Sciatic nerve (tissue), 2 donors: ENCODE results near the gene CHCHD6. TPM values are rescaled to one million over a fixed set of nuclear protein-coding genes. Genes with fewer than 3 reads are reported as not detected.

Experiments used
- ATAC-seq: fragments of 200-7000 bp; cut with Tn5 transposase; one replicate; pipeline ENCODE4 v1.9.1; 2020; ENCODE audit warnings: mild to moderate bottlenecking, moderate library complexity
- DNase-seq: peaks from one replicate; pipeline ENCODE4 v3.0.0-alpha.2; 2020; ENCODE audit warnings: low spot score
- intact Hi-C: fragments of 100-400 bp; cut with DNase I; formaldehyde crosslinking; loops from one replicate; pipeline ENCODE4 v1.14.2; 2022
- total RNA-seq: library from RNA; stranded (reverse); fragmentation: NEBNext Ultra II Directional; extraction: Animal tissue kit (Norgen Biotek cat#: 25700); gene quantifications from one replicate; pipeline ENCODE4 v1.2.1, GENCODE V29; 2021
- donor health status: DM: no; HTN: no; CAD: no.
- donor health status: DM: no; HTN: no; CAD: no.

Gene CHCHD6
- total RNA-seq, 1 donor from 2014 or later, result 19.1 TPM

- intact Hi-C loops, result no loop called here
- DNase-seq, result no peak
- peak; percentile 82 for ATAC-seq
Measured at GRCh38 chr3:126895178-126896066, 191.4 kb downstream of the CHCHD6 start.

DNA sequence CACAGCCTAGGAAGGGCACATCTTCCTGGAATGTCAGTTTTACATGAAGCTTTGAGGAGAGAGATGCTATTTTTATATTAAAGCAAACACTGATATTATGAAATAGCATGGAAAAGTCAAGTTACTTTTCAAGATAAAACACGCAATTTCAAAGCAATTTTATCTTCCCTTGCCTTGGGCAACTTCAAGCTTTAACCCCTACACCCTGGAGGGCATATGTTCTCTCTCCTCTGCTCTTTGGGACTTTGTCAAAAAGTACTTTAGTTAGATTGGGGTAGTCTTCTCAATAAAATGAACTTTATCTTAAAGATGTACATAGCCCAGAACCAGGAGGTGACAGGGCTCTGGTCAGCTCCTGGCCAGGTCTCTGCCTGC is 192.0 kb downstream of the CHCHD6 start:
- intact Hi-C loops, result no loop called here
- DNase-seq, result no peak
- peak; percentile 6 for ATAC-seq

DNA sequence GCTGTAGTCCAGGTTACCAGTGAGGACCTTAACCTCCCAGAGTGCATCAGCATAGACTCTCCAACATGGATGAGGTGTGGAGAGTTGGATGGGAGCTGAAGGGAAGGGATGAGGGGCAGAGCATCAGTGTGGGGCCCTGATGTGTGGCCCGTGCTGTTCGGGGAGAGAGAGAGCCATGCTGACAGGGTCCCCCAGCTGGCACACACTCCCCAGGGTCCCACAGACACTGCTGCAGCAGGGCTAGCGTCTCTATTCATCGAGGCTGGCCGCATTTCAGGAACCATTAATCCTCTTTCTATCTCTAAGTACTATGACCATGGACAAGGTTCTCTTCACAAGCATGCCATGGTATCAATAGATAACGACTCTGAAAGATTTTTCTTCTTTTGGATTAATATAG is 192.9 kb downstream of the CHCHD6 start:
- intact Hi-C loops, result no loop called here
- no peak for DNase-seq

GRCh38 chr3:126897943-126898342 is 193.9 kb downstream of the CHCHD6 start:
- ATAC-seq, result no peak
- DNase-seq, result no peak
- intact Hi-C loops, result no loop called here

More for the DNA sequence above, 192.9 kb downstream of the CHCHD6 start:
- no peak for ATAC-seq

- ATAC-seq, result no peak
- intact Hi-C loops, result no loop called here
- no peak for DNase-seq
Measured at GRCh38 chr3:126900859-126901540, 197.0 kb downstream of the CHCHD6 start.

- no peak for DNase-seq
- ATAC-seq, result no peak
Measured at GRCh38 chr3:126901631-126902030, 197.6 kb downstream of the CHCHD6 start.

GRCh38 chr3:126903521-126903920 is 199.5 kb downstream of the CHCHD6 start:
- DNase-seq (no peak), ATAC-seq (no peak)
- intact Hi-C loops, result no loop called here

More at GRCh38 chr3:126901631-126902030, 197.6 kb downstream of the CHCHD6 start:
- intact Hi-C loops, result no loop called here

DNA sequence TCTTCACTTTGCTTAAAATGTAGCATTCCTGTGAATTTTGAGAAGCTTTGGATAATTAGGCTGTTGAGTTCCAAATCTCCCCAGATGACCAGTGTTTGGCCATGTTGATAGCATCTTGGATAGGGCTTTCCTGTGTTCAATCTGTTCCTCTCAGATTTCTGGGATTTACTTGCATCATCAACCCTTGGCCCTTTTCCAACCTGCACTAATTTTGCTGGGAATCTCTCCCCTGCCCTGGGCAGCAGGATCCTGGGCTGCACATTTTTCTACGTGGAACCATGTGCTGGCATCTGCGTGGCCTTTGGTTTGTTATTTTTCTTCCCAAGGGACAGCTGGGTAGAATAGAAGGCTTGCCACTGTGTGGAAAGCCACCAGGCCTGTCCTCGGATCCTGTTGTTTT is 203.5 kb downstream of the CHCHD6 start:
- no peak for ATAC-seq
- DNase-seq, result peak; percentile 46
- intact Hi-C loops, result no loop called here

GRCh38 chr3:126908752-126909275 is 204.8 kb downstream of the CHCHD6 start:
- intact Hi-C loops, result no loop called here
- no peak for ATAC-seq
- DNase-seq, result no peak

GRCh38 chr3:126910231-126910630 is 206.2 kb downstream of the CHCHD6 start:
- DNase-seq (no peak), ATAC-seq (no peak)
- intact Hi-C loops, result no loop called here

- intact Hi-C loops, result no loop called here
- peak; percentile 84 for ATAC-seq
- DNase-seq, result no peak
Measured at GRCh38 chr3:126911162-126912026, 207.4 kb downstream of the CHCHD6 start.

GRCh38 chr3:126912027-126912422 is 208.0 kb downstream of the CHCHD6 start:
- DNase-seq, result no peak
- ATAC-seq, result peak; percentile 43
- intact Hi-C loops, result no loop called here

DNA sequence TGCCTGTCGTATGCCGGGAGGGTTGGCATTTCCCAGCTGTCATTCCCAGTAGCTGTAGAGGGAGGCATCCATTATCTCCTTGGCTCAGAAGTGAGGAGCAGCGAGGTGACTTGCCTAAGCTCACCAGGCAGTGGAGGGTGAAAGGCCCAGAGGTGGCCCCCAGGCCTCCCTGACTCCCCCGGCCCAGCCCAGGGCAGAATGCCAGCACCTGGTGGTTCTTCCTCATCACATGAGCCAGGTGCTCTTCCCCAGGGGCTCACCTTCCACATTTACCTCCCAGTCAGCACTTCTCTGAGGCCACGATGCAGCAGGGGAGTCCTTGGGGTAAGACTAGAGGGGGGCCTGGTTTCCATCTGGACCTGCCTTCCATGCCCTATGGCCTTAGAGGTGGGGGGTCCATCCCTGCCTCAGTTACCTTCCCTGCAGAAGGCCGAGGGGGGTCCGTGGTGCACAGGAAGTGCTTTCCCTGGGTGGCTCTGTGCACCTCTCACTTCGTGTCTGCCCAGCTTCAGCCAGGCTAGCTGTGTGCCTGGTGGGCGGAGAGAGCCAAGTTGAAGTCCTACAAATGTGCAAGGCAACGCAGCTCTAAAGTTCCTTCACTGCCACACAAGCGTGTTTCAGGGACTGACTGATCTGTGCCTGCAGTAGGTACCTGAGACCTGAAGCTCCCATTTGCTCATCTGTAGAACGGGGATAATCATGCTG is 208.6 kb downstream of the CHCHD6 start:
- ATAC-seq, result no peak
- intact Hi-C loops, result no loop called here
- no peak for DNase-seq

DNA sequence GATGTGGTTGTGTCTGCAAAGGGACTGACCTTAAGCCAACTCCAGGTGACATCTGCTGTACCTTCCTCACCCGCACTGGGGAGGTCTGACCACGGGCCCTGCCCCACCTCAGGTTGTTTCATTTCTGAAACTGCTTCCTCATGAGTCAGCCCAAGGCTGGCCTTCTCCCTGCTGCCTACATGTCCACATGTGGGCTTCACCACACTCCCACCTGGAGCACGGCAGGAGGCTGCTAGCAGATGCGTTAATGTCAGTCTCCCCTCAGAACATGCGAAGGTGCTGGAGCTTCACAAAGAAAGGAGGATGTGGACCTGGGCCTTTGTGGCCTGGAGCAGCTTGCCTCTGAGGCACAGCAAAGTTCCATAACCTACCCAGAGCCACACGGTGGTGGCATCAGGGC is 209.5 kb downstream of the CHCHD6 start:
- DNase-seq, result no peak
- no peak for ATAC-seq
- intact Hi-C loops, result no loop called here

DNA sequence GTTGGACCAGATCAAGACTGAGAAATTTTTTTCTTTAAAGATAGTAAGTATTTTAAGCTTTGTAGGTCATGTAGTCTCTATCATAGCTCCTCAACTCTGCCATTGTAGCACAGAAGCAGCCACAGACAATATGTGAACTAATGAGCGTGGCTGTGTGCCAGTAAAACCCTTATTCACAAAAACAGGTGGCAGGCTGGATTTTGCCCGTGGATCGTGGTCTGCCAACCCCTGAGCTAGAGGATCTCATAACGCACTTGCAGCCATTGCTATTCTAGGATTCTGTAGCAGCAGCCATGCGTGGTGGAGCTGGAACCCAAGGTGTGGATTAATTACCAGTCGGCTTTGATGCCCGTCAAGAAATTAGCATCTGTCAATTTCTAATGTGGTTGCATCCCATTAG is 210.2 kb downstream of the CHCHD6 start:
- intact Hi-C loops, result no loop called here
- DNase-seq (no peak), ATAC-seq (no peak)

DNA sequence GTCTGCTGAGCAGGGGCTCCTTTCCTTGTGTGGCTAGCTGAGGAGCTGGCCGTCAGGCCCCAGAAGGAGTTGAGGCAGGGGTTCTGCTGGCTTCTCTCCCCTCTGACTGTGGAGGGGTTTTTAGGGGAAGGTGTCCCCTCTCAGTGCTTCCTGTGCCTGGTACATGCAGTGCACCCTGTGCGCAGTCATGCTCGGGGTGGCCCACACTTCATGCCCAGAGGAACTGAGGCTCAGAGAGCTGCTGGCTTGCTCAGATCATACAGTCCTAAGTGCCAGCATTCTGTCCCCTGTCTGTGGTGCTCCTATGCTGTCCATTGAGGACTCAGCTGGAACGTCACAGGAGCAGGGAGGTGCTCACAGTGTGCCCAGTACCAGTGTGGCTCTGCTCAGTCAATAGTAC is 211.0 kb downstream of the CHCHD6 start:
- no peak for ATAC-seq
- intact Hi-C loops, result no loop called here
- no peak for DNase-seq

- intact Hi-C loops, result no loop called here
- no peak for ATAC-seq
- DNase-seq, result no peak
Measured at GRCh38 chr3:126916546-126916945, 212.5 kb downstream of the CHCHD6 start.

DNA sequence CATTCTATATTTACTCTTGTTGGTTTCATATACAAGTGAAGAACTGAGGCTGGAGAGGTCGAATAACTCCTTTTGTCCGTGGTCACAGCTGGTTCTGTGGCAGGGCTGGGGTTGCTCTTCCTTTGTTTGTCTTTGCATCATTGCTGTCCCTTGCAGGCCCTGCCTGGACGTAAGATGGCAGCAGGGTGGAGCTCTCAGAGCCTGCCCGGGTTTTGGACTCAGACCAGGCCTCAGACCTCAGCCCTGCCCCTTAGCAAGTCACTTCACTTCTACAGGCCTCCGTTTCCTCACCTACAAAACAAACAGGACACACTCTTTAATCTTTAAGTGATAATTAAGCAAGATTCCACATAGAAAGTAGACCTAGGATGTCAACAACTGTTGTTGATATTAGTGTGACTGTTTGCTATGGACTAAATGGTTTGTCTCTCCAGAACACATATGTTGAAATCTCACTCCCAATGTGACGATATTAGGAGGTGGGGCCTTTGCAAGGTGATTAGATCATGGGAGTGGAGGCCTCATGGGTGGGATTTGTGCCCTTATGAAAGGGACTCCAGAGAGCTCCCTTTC is 213.3 kb downstream of the CHCHD6 start:
- ATAC-seq, result no peak
- no peak for DNase-seq
- intact Hi-C loops, result no loop called here
